Sigmoid colon (tissue), 7 donors: ENCODE data around the gene BNIP3. TPM values are rescaled to one million over a fixed set of nuclear protein-coding genes. Genes with fewer than 3 reads are reported as not detected.

Experiments
- DNase-seq: peaks from one replicate; pipeline ENCODE4 v3.0.0-alpha.2; 2019
- H3K27ac ChIP-seq, 4 donors: fragments of 200-600 bp; sonication (generic); one replicate each; pipeline ENCODE4 v1.5.1; 2016 to 2019; ENCODE audit warnings: mild to moderate bottlenecking in 1 of 4
- H3K27me3 ChIP-seq, 3 donors: fragments of 200-600 bp; sonication (generic); one replicate each; pipeline ENCODE4 v1.5.1; 2019; ENCODE audit warnings: mild to moderate bottlenecking in 1 of 3
- H3K36me3 ChIP-seq, 4 donors: fragments of 200-600 bp; sonication (generic); one replicate each; pipeline ENCODE4 v1.5.1; 2016 to 2019
- H3K4me1 ChIP-seq, 4 donors: fragments of 200-600 bp; sonication (generic); one replicate each; pipeline ENCODE4 v1.5.1; 2017 to 2019
- H3K4me3 ChIP-seq, 4 donors: fragments of 200-600 bp; sonication (generic); one replicate each; pipeline ENCODE4 v1.5.1; 2017 to 2019; ENCODE audit warnings: mild to moderate bottlenecking in 2 of 4, moderate library complexity in 1 of 4
- H3K9me3 ChIP-seq, 4 donors: fragments of 200-600 bp in 3 of 4; sonication (generic) in 3 of 4; one replicate each; pipeline versions ENCODE4 v1.5.1 to v1.6.1; 2013 to 2019
- CTCF ChIP-seq, 4 experiments: fragments of 450-650 bp in 3 of 4; fragments of 200-600 bp in 1 of 4; IDR thresholded peaks; one replicate each; pipeline ENCODE4 v1.5.1; 2016 to 2019; ENCODE audit warnings: antibody characterized with exemption in 4 of 4, mild to moderate bottlenecking in 3 of 4, moderate library complexity in 2 of 4
- EP300 ChIP-seq, 4 donors: sonication (generic); formaldehyde crosslinking; IDR thresholded peaks; one replicate each; pipeline ENCODE4 v1.6.1; 2017; ENCODE audit warnings: antibody characterized with exemption in 4 of 4
- POLR2A ChIP-seq, 2 donors: fragments of 450-650 bp; IDR thresholded peaks; one replicate each; pipeline ENCODE4 v1.6.1; 2016; ENCODE audit warnings: antibody characterized with exemption in 2 of 2, mild to moderate bottlenecking in 2 of 2, moderate library complexity in 2 of 2
- POLR2AphosphoS5 ChIP-seq, 4 donors: sonication (generic); formaldehyde crosslinking; IDR thresholded peaks; one replicate each; pipeline ENCODE4 v1.6.1; 2017; ENCODE audit warnings: antibody characterized with exemption in 4 of 4
- WGBS, 2 donors: extraction: QIAGEN DNeasy Blood & Tissue Kit; methylation state at CpG; one replicate each; pipeline ENCODE4 v1.1.7; 2013; 5-methylcytosine and 5-hydroxymethylcytosine counted together
- intact Hi-C: fragments of 100-400 bp; cut with DNase I; formaldehyde crosslinking; loops from one replicate; pipeline ENCODE4 v1.15.1; 2023
- polyA plus RNA-seq, 3 donors: library from polyadenylated mRNA; stranded (reverse); fragments of 200-250 nt; gene quantifications; one replicate each; pipeline ENCODE4 v1.2.3, GENCODE V29; 2013
- total RNA-seq, 4 donors: library from RNA; depleted of rRNA; stranded (reverse); fragments of >200 nt; gene quantifications; one replicate each; pipeline ENCODE4 v1.1.0, GENCODE V29; 2016
- donor health status: healthy with polysubstance abuse.
- donor health status: Bipolar disorder and iron deficiency.
- donor health status: healthy.

BNIP3 gene
- total and polyA plus RNA-seq, 7 donors = 3.9 to 125 (median 55.9) TPM

GRCh38 chr10:132020456-132020855, 38.7 kb upstream of the BNIP3 start:
- H3K4me1 ChIP-seq = peaks cover 0 to 9% (median 8%) of the 10 kb centered on the region in 4 donors
- intact Hi-C loops = loop anchor here (5.0 kb wide), 2 partner anchors 118 to 122 kb away; partner anchors contain the start of gene PPP2R2D
- WGBS, 2 donors = 88% methylated on average over 13 of the region's 13 CpGs

DNA sequence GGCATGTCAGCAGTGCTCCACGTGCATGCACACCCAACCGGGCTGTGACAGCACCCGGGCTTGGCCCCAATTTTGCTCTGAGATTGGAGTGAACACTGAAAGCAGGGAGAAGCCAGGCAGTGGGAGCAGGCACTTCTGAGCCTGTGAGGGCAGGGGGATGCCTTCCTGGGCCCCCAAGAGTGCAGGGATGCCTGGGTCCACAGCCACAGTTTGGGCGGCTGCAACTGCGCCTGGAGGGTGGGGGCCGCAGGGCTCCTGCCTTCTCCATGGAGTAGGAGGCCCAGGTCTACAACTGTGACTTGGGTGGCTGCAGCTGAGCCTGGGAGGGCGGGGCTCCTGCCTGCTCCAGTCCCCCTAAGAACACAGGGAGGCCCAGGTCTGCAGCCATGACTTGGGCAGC, 37.6 kb upstream of the BNIP3 start:
- Histone ChIP-seq H3K4me1 (peaks cover 0 to 17% (median 8%) of the 10 kb centered on the region in 4 donors), H3K36me3 (no peaks in the 10 kb centered on the region), H3K4me3 (no peak overlapping the region), H3K27me3 (peaks cover 0 to 5% (median 0%) of the 10 kb centered on the region in 3 donors), H3K27ac (no peak overlapping the region), H3K9me3 (no peaks in the 10 kb centered on the region)
- intact Hi-C loops = no loop called here
- no peak for TF ChIP-seq EP300 (IDR thresholded peaks at IDR 0.05)
- 87 to 94% methylated on average over 7 of the region's 7 CpGs for WGBS, 2 donors
- peak; percentile 46 for DNase-seq

More at GRCh38 chr10:132020456-132020855, 38.7 kb upstream of the BNIP3 start:
- no peaks in the 10 kb centered on the region for H3K36me3 ChIP-seq
- TF ChIP-seq POLR2AphosphoS5 (IDR thresholded peaks at IDR 0.05) (no peak), POLR2A (IDR thresholded peaks at IDR 0.05) (no peak), EP300 (IDR thresholded peaks at IDR 0.05) (no peak), CTCF (IDR thresholded peaks at IDR 0.05) (no peak)
- H3K4me3 ChIP-seq = no peak overlapping the region
- no peaks in the 10 kb centered on the region for H3K9me3 ChIP-seq
- peak; percentile 45 for DNase-seq
- H3K27ac ChIP-seq = no peak overlapping the region
- peaks cover 0 to 6% (median 0%) of the 10 kb centered on the region in 3 donors for H3K27me3 ChIP-seq

GRCh38 chr10:132018446-132018845, 36.7 kb upstream of the BNIP3 start:
- intact Hi-C loops = no loop called here
- no peaks in the 10 kb centered on the region for H3K27me3 ChIP-seq
- no peak for TF ChIP-seq CTCF (IDR thresholded peaks at IDR 0.05)
- TF ChIP-seq POLR2A (IDR thresholded peaks at IDR 0.05) = no peak
- no peak for TF ChIP-seq EP300 (IDR thresholded peaks at IDR 0.05)
- no peak for TF ChIP-seq POLR2AphosphoS5 (IDR thresholded peaks at IDR 0.05)
- H3K36me3 ChIP-seq = no peaks in the 10 kb centered on the region
- no peak overlapping the region for H3K27ac ChIP-seq
- 73 to 90% methylated on average over 5 of the region's 5 CpGs for WGBS, 2 donors
- DNase-seq = peak; percentile 27
- H3K9me3 ChIP-seq = no peaks in the 10 kb centered on the region
- H3K4me3 ChIP-seq = no peak overlapping the region
- H3K4me1 ChIP-seq = peaks cover 0 to 16% (median 6%) of the 10 kb centered on the region in 4 donors

DNA sequence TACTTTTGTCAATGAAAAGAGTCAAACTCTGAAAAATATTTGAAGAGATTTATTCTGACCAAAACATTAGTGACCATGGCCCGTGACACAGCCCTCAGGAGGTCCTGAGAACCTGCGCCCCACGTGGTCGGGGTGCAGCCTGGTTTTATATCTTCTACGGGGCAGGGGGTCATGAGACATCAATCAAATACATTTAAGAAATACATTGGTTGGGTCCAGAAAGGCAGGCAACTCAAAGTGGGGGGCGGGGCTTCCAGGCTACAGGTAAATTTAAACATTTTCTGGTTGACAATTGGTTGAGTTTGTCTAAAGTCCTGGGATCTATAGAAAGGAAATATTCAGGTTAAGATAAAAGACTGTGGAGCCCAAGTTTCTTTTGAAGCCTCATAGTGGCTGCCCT, 34.8 kb upstream of the BNIP3 start:
- Histone ChIP-seq H3K9me3 (no peaks in the 10 kb centered on the region), H3K4me1 (peaks cover 0 to 24% (median 9%) of the 10 kb centered on the region in 4 donors), H3K27ac (peak overlapping the region in 1 of 4 donors; percentile 21), H3K4me3 (no peak overlapping the region), H3K36me3 (no peaks in the 10 kb centered on the region), H3K27me3 (no peaks in the 10 kb centered on the region)
- DNase-seq = peak; percentile 52
- TF ChIP-seq CTCF (IDR thresholded peaks at IDR 0.05) (no peak), POLR2A (IDR thresholded peaks at IDR 0.05) (no peak), EP300 (IDR thresholded peaks at IDR 0.05) (no peak), POLR2AphosphoS5 (IDR thresholded peaks at IDR 0.05) (no peak)
- intact Hi-C loops = no loop called here
- WGBS, 2 donors = 78 to 82% methylated on average over 6 of the region's 6 CpGs

DNA sequence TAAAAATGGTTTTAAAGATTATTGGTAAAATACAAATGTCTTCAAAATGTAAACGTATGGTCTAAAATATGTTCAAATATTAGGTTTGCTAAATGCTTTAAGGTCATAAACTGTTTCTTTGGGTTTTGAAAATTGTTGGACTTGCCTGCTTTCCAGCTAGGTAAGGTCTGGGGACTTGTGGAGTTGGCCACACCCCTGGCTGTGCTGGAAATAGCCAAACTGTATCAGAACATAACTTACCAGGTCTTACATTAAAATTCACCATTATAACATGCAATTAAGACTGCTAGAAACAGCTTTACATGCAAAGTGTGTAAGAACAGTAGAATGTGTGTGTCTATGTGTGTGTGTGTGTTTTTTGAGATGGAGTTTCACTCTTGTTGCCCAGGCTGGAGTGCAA, 29.7 kb upstream of the BNIP3 start:
- Histone ChIP-seq H3K36me3 (no peaks in the 10 kb centered on the region), H3K4me3 (no peak overlapping the region), H3K4me1 (peaks cover 0 to 37% (median 16%) of the 10 kb centered on the region in 4 donors), H3K9me3 (no peaks in the 10 kb centered on the region), H3K27ac (peak overlapping the region in 3 of 4 donors; percentile 48 to 84 (median 62)), H3K27me3 (no peaks in the 10 kb centered on the region)
- TF ChIP-seq EP300 (IDR thresholded peaks at IDR 0.05) (no peak), POLR2AphosphoS5 (IDR thresholded peaks at IDR 0.05) (no peak), CTCF (IDR thresholded peaks at IDR 0.05) (no peak), POLR2A (IDR thresholded peaks at IDR 0.05) (no peak)
- WGBS, 2 donors = 78 to 87% methylated on average over 1 of the region's 1 CpG
- no peak for DNase-seq
- intact Hi-C loops = no loop called here
